ENCODE measurements around the gene LSMEM2.

- TF ChIP-seq EZH2 (IDR thresholded peaks at IDR 0.05) (no peak), POLR2AphosphoS5 (IDR thresholded peaks at IDR 0.05; ENCODE audit: borderline replicate concordance, low read depth, low read length) (no peak), FOXP2 (optimal IDR thresholded peaks at IDR 0.05; ENCODE audit: control extremely low read depth, extremely low read length, insufficient read depth) (no peak)
Measured at GRCh38 chr3:50318163-50318562, 39.3 kb downstream of the LSMEM2 start.

All from SK-N-MC (cell line).